H9 (cell line): ENCODE data around the gene SLC6A19. TPM values are rescaled to one million over a fixed set of nuclear protein-coding genes. Genes with fewer than 3 reads are reported as not detected.

Experiments
- DNase-seq: peaks from one replicate; pipeline ENCODE4 v3.0.0-alpha.2; 2017
- H2AFZ ChIP-seq: one replicate; pipeline ENCODE4 v1.6.1; 2013; ENCODE audit warnings: mild to moderate bottlenecking, low read length, control low read depth, moderate library complexity
- H2AK5ac ChIP-seq: 2 replicates; pipeline ENCODE4 v1.6.1; 2013; ENCODE audit warnings: low read length, control low read depth, mixed read lengths; ENCODE audit not compliant: insufficient read length
- H2BK120ac ChIP-seq: one replicate; pipeline ENCODE4 v1.6.1; 2013; ENCODE audit warnings: low read depth, mild to moderate bottlenecking, low read length, control low read depth, inconsistent platforms; ENCODE audit not compliant: poor library complexity, severe bottlenecking
- H2BK12ac ChIP-seq: 2 replicates; pipeline ENCODE4 v1.6.1; 2013; ENCODE audit warnings: low read length, control low read depth, mixed read lengths, low read depth; ENCODE audit not compliant: insufficient read length
- H2BK15ac ChIP-seq: 2 replicates; pipeline ENCODE4 v1.6.1; 2013; ENCODE audit warnings: low read depth, low read length, control low read depth
- H2BK20ac ChIP-seq: one replicate; pipeline ENCODE4 v1.6.1; 2013; ENCODE audit warnings: low read depth, mild to moderate bottlenecking, low read length, control low read depth, inconsistent platforms; ENCODE audit not compliant: poor library complexity, severe bottlenecking
- H2BK5ac ChIP-seq: 2 replicates; pipeline ENCODE4 v1.6.1; 2013; ENCODE audit warnings: low read length, control low read depth, mixed read lengths; ENCODE audit not compliant: insufficient read length
- H3K14ac ChIP-seq: 2 replicates; pipeline ENCODE4 v1.6.1; 2013; ENCODE audit warnings: low read length, control low read depth; ENCODE audit not compliant: insufficient read depth
- H3K18ac ChIP-seq: 2 replicates; pipeline ENCODE4 v1.6.1; 2013; ENCODE audit warnings: low read depth, mild to moderate bottlenecking, mixed read lengths, low read length, control low read depth; ENCODE audit not compliant: insufficient read length
- H3K23ac ChIP-seq: 2 replicates; pipeline ENCODE4 v1.6.1; 2013; ENCODE audit warnings: low read length, control low read depth, mixed read lengths, low read depth; ENCODE audit not compliant: insufficient read length
- H3K23me2 ChIP-seq: 2 replicates; pipeline ENCODE4 v1.6.1; 2013; ENCODE audit warnings: low read depth, mild to moderate bottlenecking, mixed read lengths, low read length, control low read depth; ENCODE audit not compliant: insufficient read length, poor library complexity, severe bottlenecking
- H3K27ac ChIP-seq: 2 replicates; pipeline ENCODE4 v1.5.1; 2013; ENCODE audit warnings: low read length, control low read depth, mixed read lengths, low read depth; ENCODE audit not compliant: insufficient read length
- H3K27me3 ChIP-seq: 2 replicates; pipeline ENCODE4 v1.6.1; 2013; ENCODE audit warnings: low read length, control low read depth, inconsistent platforms; ENCODE audit not compliant: insufficient read depth
- H3K4ac ChIP-seq: 2 replicates; pipeline ENCODE4 v1.6.1; 2013; ENCODE audit warnings: low read depth, mild to moderate bottlenecking, control low read depth, inconsistent platforms, low read length, moderate library complexity
- H3K4me1 ChIP-seq: 2 replicates; pipeline ENCODE4 v1.6.1; 2013; ENCODE audit warnings: low read length, control low read depth, inconsistent platforms; ENCODE audit not compliant: insufficient read depth
- H3K4me2 ChIP-seq: 2 replicates; pipeline ENCODE4 v1.6.1; 2013; ENCODE audit warnings: low read length, control low read depth, mixed read lengths; ENCODE audit not compliant: insufficient read length, insufficient read depth
- H3K56ac ChIP-seq: 2 replicates; pipeline ENCODE4 v1.6.1; 2013; ENCODE audit warnings: low read depth, mild to moderate bottlenecking, mixed read lengths, low read length, control low read depth; ENCODE audit not compliant: insufficient read length
- H3K79me1 ChIP-seq: 2 replicates; pipeline ENCODE4 v1.6.1; 2013; ENCODE audit warnings: low read depth, mild to moderate bottlenecking, moderate library complexity, low read length, control low read depth, inconsistent platforms; ENCODE audit not compliant: insufficient read depth, poor library complexity, severe bottlenecking
- H3K79me2 ChIP-seq: 2 replicates; pipeline ENCODE4 v1.6.1; 2013; ENCODE audit warnings: low read length, control low read depth, inconsistent platforms; ENCODE audit not compliant: insufficient read depth
- H3K9ac ChIP-seq: 2 replicates; pipeline ENCODE4 v1.6.1; 2013; ENCODE audit warnings: low read length, control low read depth, mixed read lengths; ENCODE audit not compliant: insufficient read length; ENCODE audit errors: extremely low read depth
- H3K9me3 ChIP-seq: one replicate; pipeline ENCODE4 v1.6.1; 2013; ENCODE audit warnings: low read depth, low read length, inconsistent platforms; ENCODE audit not compliant: control insufficient read depth
- H3T11ph ChIP-seq: one replicate; pipeline ENCODE4 v1.6.1; 2013; ENCODE audit warnings: mild to moderate bottlenecking, low read length, control low read depth, inconsistent platforms
- H4K20me1 ChIP-seq: one replicate; pipeline ENCODE4 v1.6.1; 2013; ENCODE audit not compliant: control insufficient read depth, insufficient read length, insufficient read depth
- H4K5ac ChIP-seq: 2 replicates; pipeline ENCODE4 v1.6.1; 2013; ENCODE audit warnings: low read depth, mild to moderate bottlenecking, mixed read lengths, low read length, control low read depth; ENCODE audit not compliant: insufficient read length
- H4K8ac ChIP-seq: replicated peaks from 2 replicates; pipeline ENCODE4 v1.6.1; 2013; ENCODE audit warnings: low read length, control low read depth, mixed read lengths, low read depth; ENCODE audit not compliant: insufficient read length
- H4K91ac ChIP-seq: 2 replicates; pipeline ENCODE4 v1.6.1; 2013; ENCODE audit warnings: low read depth, mild to moderate bottlenecking, moderate library complexity, mixed read lengths, low read length, control low read depth; ENCODE audit not compliant: insufficient read length
- H3K27ac Mint-ChIP-seq, 3 experiments: 2 replicates in 2 of 3; 3 replicates in 1 of 3; pipeline ENCODE4 v1.8.0; 2020 to 2021; ENCODE audit warnings: mixed read lengths in 3 of 3, mild to moderate bottlenecking in 1 of 3, moderate library complexity in 1 of 3
- H3K27me3 Mint-ChIP-seq: 2 replicates; pipeline ENCODE4 v1.8.0; 2021; ENCODE audit warnings: low read depth, mild to moderate bottlenecking, moderate library complexity, mixed read lengths
- H3K36me3 Mint-ChIP-seq, 3 experiments: 2 replicates in 2 of 3; 3 replicates in 1 of 3; pipeline ENCODE4 v1.8.0; 2020 to 2021; ENCODE audit warnings: low read depth in 3 of 3, mixed read lengths in 3 of 3; ENCODE audit not compliant: insufficient read depth in 1 of 3
- H3K4me1 Mint-ChIP-seq, 2 experiments: 2 replicates each; pipeline ENCODE4 v1.8.0; 2020; ENCODE audit warnings: mixed read lengths in 2 of 2
- H3K4me3 Mint-ChIP-seq, 2 experiments: 2 replicates in 1 of 2; 3 replicates in 1 of 2; pipeline ENCODE4 v1.8.0; 2020 to 2021; ENCODE audit warnings: mild to moderate bottlenecking in 2 of 2, mixed read lengths in 2 of 2, moderate library complexity in 1 of 2
- H3K9me3 Mint-ChIP-seq, 2 experiments: 2 replicates in 1 of 2; 3 replicates in 1 of 2; pipeline ENCODE4 v1.8.0; 2020; ENCODE audit warnings: mild to moderate bottlenecking in 2 of 2, mixed read lengths in 2 of 2, moderate library complexity in 1 of 2
- CTCF ChIP-seq: fragments of 200-600 bp; sonication (generic); conservative IDR thresholded peaks from 3 replicates; pipeline ENCODE4 v1.8.0; 2021; ENCODE audit warnings: antibody characterized with exemption, mild to moderate bottlenecking
- WGBS: extraction: QIAGEN DNeasy Blood & Tissue Kit; methylation state at CpG from one replicate; pipeline ENCODE4 v1.1.7; 2013; ENCODE audit warnings: missing lambda C conversion rate, low lambda C conversion rate, mixed read lengths; ENCODE audit not compliant: insufficient read length; ENCODE audit errors: extremely low coverage; 5-methylcytosine and 5-hydroxymethylcytosine counted together
- total RNA-seq: library from RNA; stranded (reverse); gene quantifications from 2 replicates; pipeline ENCODE4 v1.2.1, GENCODE V29; 2021

Gene SLC6A19
- total RNA-seq, 1 experiment from 2014 or later, result not detected

- Mint-ChIP-seq H3K4me3 (no peak overlapping the region), H3K27ac (no peak overlapping the region), H3K36me3 (no peaks in the 10 kb centered on the region; a peak in 1 of 7 replicates), H3K9me3 (peaks cover 5 to 10% of the 10 kb centered on the region in 2 experiments), H3K4me1 (peaks cover 0 to 12% of the 10 kb centered on the region in 2 experiments; a peak in 2 of 4 replicates), H3K27me3 (peaks cover 4% of the 10 kb centered on the region)
- Histone ChIP-seq H3K18ac (no peak overlapping the region), H3K27me3 (no peaks in the 10 kb centered on the region), H3K79me1 (no peaks in the 10 kb centered on the region), H4K5ac (no peak overlapping the region), H2AK5ac (no peak overlapping the region), H3K4ac (no peak overlapping the region), H2BK15ac (no peak overlapping the region), H3T11ph (no peak overlapping the region), H2AFZ (no peak overlapping the region), H3K79me2 (no peaks in the 10 kb centered on the region), H2BK5ac (no peak overlapping the region), H4K8ac (no peak overlapping the region), H3K23ac (no peak overlapping the region), H3K23me2 (no peaks in the 10 kb centered on the region), H3K56ac (no peak overlapping the region), H2BK12ac (no peak overlapping the region), H3K14ac (no peak overlapping the region), H2BK120ac (no peak overlapping the region), H4K20me1 (no peaks in the 10 kb centered on the region), H3K4me2 (no peak overlapping the region), H3K27ac (no peak overlapping the region), H3K9me3 (no peaks in the 10 kb centered on the region), H3K9ac (no peak overlapping the region), H3K4me1 (no peaks in the 10 kb centered on the region; the same call in 1 of the 2 replicates), H4K91ac (no peak overlapping the region), H2BK20ac (no peak overlapping the region)
- no peak for DNase-seq
- no peak for TF ChIP-seq CTCF
- no CpG with 5 or more reads among the region's 13 CpGs for WGBS
Observed at GRCh38 chr5:1231354-1231905, 30.0 kb downstream of the SLC6A19 start.
